Endodermal cell (in vitro differentiated cells): ENCODE results near the gene MYCBPAP. TPM values are rescaled to one million over a fixed set of nuclear protein-coding genes. Genes with fewer than 3 reads are reported as not detected.

Source experiments
- DNase-seq: peaks from one replicate; pipeline ENCODE4 v3.0.0-alpha.2; 2017
- H3K27ac ChIP-seq: 2 replicates; pipeline ENCODE4 v1.5.1; 2013; ENCODE audit warnings: mild to moderate bottlenecking, low read depth, low read length, moderate library complexity
- H3K27me3 ChIP-seq: 2 replicates; pipeline ENCODE4 v1.6.1; 2013; ENCODE audit warnings: mild to moderate bottlenecking, low read length, moderate library complexity; ENCODE audit not compliant: insufficient read depth, control insufficient read depth, poor library complexity, severe bottlenecking
- H3K36me3 ChIP-seq: 2 replicates; pipeline ENCODE4 v1.7.0; 2013; ENCODE audit warnings: mild to moderate bottlenecking, low read length, moderate library complexity; ENCODE audit not compliant: control insufficient read depth, insufficient read depth
- H3K4me1 ChIP-seq: one replicate; pipeline ENCODE4 v1.7.0; 2013; ENCODE audit warnings: low read length; ENCODE audit not compliant: control insufficient read depth, insufficient read depth
- H3K4me3 ChIP-seq: 2 replicates; pipeline ENCODE4 v1.5.1; 2013; ENCODE audit warnings: mild to moderate bottlenecking, low read length, moderate library complexity
- H3K9ac ChIP-seq: 2 replicates; pipeline ENCODE4 v1.6.1; 2013; ENCODE audit warnings: mild to moderate bottlenecking, low read length, moderate library complexity; ENCODE audit not compliant: poor library complexity, severe bottlenecking; ENCODE audit errors: extremely low read depth
- H3K9me3 ChIP-seq: 2 replicates; pipeline ENCODE4 v1.6.1; 2013; ENCODE audit warnings: mild to moderate bottlenecking, low read length, moderate library complexity; ENCODE audit not compliant: control insufficient read depth
- H3K27ac Mint-ChIP-seq: 2 replicates; pipeline ENCODE4 v1.8.0; 2020; ENCODE audit warnings: mixed read lengths
- H3K27me3 Mint-ChIP-seq: 2 replicates; pipeline ENCODE4 v1.8.0; 2021; ENCODE audit warnings: mild to moderate bottlenecking, mixed read lengths; ENCODE audit not compliant: insufficient read depth
- H3K36me3 Mint-ChIP-seq: 2 replicates; pipeline ENCODE4 v1.8.0; 2020; ENCODE audit warnings: low read depth, mixed read lengths
- H3K4me1 Mint-ChIP-seq: 2 replicates; pipeline ENCODE4 v1.8.0; 2020; ENCODE audit warnings: mixed read lengths
- H3K4me3 Mint-ChIP-seq: 2 replicates; pipeline ENCODE4 v1.8.0; 2020; ENCODE audit warnings: mild to moderate bottlenecking, moderate library complexity, mixed read lengths
- H3K9me3 Mint-ChIP-seq: 2 replicates; pipeline ENCODE4 v1.8.0; 2020; ENCODE audit warnings: mild to moderate bottlenecking, mixed read lengths
- CTCF ChIP-seq: fragments of 200-600 bp; sonication (generic); conservative IDR thresholded peaks from 2 replicates; pipeline ENCODE4 v1.5.0; 2021; ENCODE audit warnings: antibody characterized with exemption, mild to moderate bottlenecking
- WGBS, 2 experiments: methylation state at CpG; one replicate each; pipeline versions ENCODE4 v1.1.5 to v1.1.7; 2013; ENCODE audit warnings: missing lambda C conversion rate in 2 of 2, mixed read lengths in 1 of 2; ENCODE audit not compliant: insufficient coverage in 1 of 2, insufficient read length in 1 of 2; 5-methylcytosine and 5-hydroxymethylcytosine counted together
- total RNA-seq, 2 donors: library from RNA; stranded (reverse); fragmentation: NEBNext Ultra II Directional in 1 of 2; extraction: Animal tissue kit (Norgen Biotek cat#: 25700) in 1 of 2; gene quantifications; 2 replicates in 1 of 2; 3 replicates in 1 of 2; pipeline ENCODE4 v1.2.1, GENCODE V29; 2021

The MYCBPAP gene
- total RNA-seq, 2 donors from 2014 or later, result 3.5 to 7.1 TPM

- Histone ChIP-seq H3K9ac (no peak overlapping the region), H3K27me3 (peaks cover 8% of the 10 kb centered on the region), H3K36me3 (no peaks in the 10 kb centered on the region), H3K9me3 (no peaks in the 10 kb centered on the region), H3K27ac (no peak overlapping the region), H3K4me1 (no peaks in the 10 kb centered on the region), H3K4me3 (no peak overlapping the region)
- H3K9me3 Mint-ChIP-seq, result no peaks in the 10 kb centered on the region
- no peak overlapping the region for H3K4me3 Mint-ChIP-seq
- peaks cover 16% of the 10 kb centered on the region for H3K4me1 Mint-ChIP-seq
- no peak overlapping the region for H3K27ac Mint-ChIP-seq
- TF ChIP-seq CTCF, result no peak
- H3K36me3 Mint-ChIP-seq, result no peaks in the 10 kb centered on the region
- H3K27me3 Mint-ChIP-seq, result peaks cover 21% of the 10 kb centered on the region
- 90 to 95% methylated on average over 13 to 19 of the region's 19 CpGs for WGBS, 2 experiments
- DNase-seq, result no peak
These were observed 63.4 kb downstream of the MYCBPAP start for GRCh38 chr17:50571681-50572080.

- H3K9me3 Mint-ChIP-seq, result no peaks in the 10 kb centered on the region
- no peaks in the 10 kb centered on the region for H3K36me3 ChIP-seq
- no peaks in the 10 kb centered on the region for H3K4me1 ChIP-seq
- no peak overlapping the region for H3K4me3 ChIP-seq
- peaks cover 14% of the 10 kb centered on the region for H3K27me3 Mint-ChIP-seq
- TF ChIP-seq CTCF, result no peak
- no peaks in the 10 kb centered on the region for H3K27me3 ChIP-seq
- H3K9me3 ChIP-seq, result no peaks in the 10 kb centered on the region
- WGBS, 2 experiments, result 94 to 97% methylated on average over 18 to 20 of the region's 20 CpGs
- no peaks in the 10 kb centered on the region for H3K36me3 Mint-ChIP-seq
- H3K9ac ChIP-seq, result no peak overlapping the region
- no peak for DNase-seq
- H3K27ac Mint-ChIP-seq, result no peak overlapping the region
- H3K4me1 Mint-ChIP-seq, result peaks cover 15% of the 10 kb centered on the region
- H3K27ac ChIP-seq, result no peak overlapping the region
- no peak overlapping the region for H3K4me3 Mint-ChIP-seq
These were observed 64.3 kb downstream of the MYCBPAP start for GRCh38 chr17:50572541-50572940.

- Mint-ChIP-seq H3K36me3 (no peaks in the 10 kb centered on the region), H3K27ac (no peak overlapping the region), H3K4me3 (no peak overlapping the region), H3K4me1 (peaks cover 13% of the 10 kb centered on the region), H3K9me3 (no peaks in the 10 kb centered on the region), H3K27me3 (peaks cover 8% of the 10 kb centered on the region)
- TF ChIP-seq CTCF, result no peak
- Histone ChIP-seq H3K27ac (no peak overlapping the region), H3K4me1 (no peaks in the 10 kb centered on the region), H3K9ac (no peak overlapping the region), H3K36me3 (no peaks in the 10 kb centered on the region), H3K27me3 (no peaks in the 10 kb centered on the region), H3K4me3 (no peak overlapping the region), H3K9me3 (no peaks in the 10 kb centered on the region)
- DNase-seq, result no peak
- 89 to 96% methylated on average over 9 to 12 of the region's 12 CpGs for WGBS, 2 experiments
These were observed 65.8 kb downstream of the MYCBPAP start for GRCh38 chr17:50573866-50574611.
